Endothelial cell of umbilical vein (primary cell): ENCODE measurements around the gene LYRM4. TPM values are rescaled to one million over a fixed set of nuclear protein-coding genes. Genes with fewer than 3 reads are reported as not detected.
A peak's percentile ranks its signal among the peaks of the same experiment; 100 is the strongest.

Experiments used
- BruUV-seq: library from RNA; stranded (reverse); fragments of 400-500 nt; replicated peaks from 2 replicates; lab custom pipeline; 2021; lab: Mats Ljungman, UMichigan
- CTCF ChIA-PET: fragments of 300-600, 350-600 bp; sonication (Branson Sonifier 250); formaldehyde crosslinking; loops from one replicate; lab custom pipeline; 2021; ENCODE audit warnings: antibody characterized with exemption, inconsistent platforms; lab: Charles Lee
- POLR2A ChIA-PET: fragments of 300-600, 350-600 bp; sonication (Branson Sonifier 250); formaldehyde crosslinking; loops from one replicate; lab custom pipeline; 2021; ENCODE audit warnings: antibody characterized with exemption, inconsistent platforms; lab: Charles Lee
- DNase-seq: peaks from one replicate; pipeline ENCODE4 v3.0.0-alpha.2; 2011; ENCODE audit warnings: low read depth, low spot score
- FAIRE-seq: peaks from 2 replicates; lab custom pipeline; 2011; peaks lifted over from hg19 to GRCh38; lab: Jason Lieb, UNC
- H2AFZ ChIP-seq: 2 replicates; pipeline ENCODE4 v1.6.0; 2012; ENCODE audit warnings: low read depth, low read length, control low read depth, inconsistent platforms
- H3K27ac ChIP-seq: 2 replicates; pipeline ENCODE4 v1.5.1; 2011; ENCODE audit warnings: low read depth, mild to moderate bottlenecking, control low read depth, low read length, moderate library complexity; ENCODE audit not compliant: insufficient read depth
- H3K27me3 ChIP-seq, 2 experiments: 2 replicates each; pipeline versions ENCODE4 v1.6.0 to v1.6.1; 2011; ENCODE audit warnings: low read length in 2 of 2, mixed read lengths in 1 of 2; ENCODE audit not compliant: control insufficient read depth in 2 of 2, insufficient read depth in 2 of 2
- H3K36me3 ChIP-seq, 2 experiments: 2 replicates in 1 of 2; 3 replicates in 1 of 2; pipeline ENCODE4 v1.5.1; 2011; ENCODE audit warnings: low read length in 2 of 2, mild to moderate bottlenecking in 1 of 2, moderate library complexity in 1 of 2; ENCODE audit not compliant: control insufficient read depth in 2 of 2, insufficient read depth in 2 of 2; ENCODE audit errors: extremely low read depth in 1 of 2
- H3K4me1 ChIP-seq: 3 replicates; pipeline ENCODE4 v1.5.1; 2011; ENCODE audit warnings: mild to moderate bottlenecking, low read length; ENCODE audit not compliant: control insufficient read depth, insufficient read depth; ENCODE audit errors: extremely low read depth
- H3K4me2 ChIP-seq: 2 replicates; pipeline ENCODE4 v1.6.1; 2011; ENCODE audit warnings: low read length, control low read depth, mixed read lengths; ENCODE audit not compliant: insufficient read depth
- H3K4me3 ChIP-seq, 3 experiments: fragments of 200-600 bp in 1 of 3; sonication (generic), shearing (Covaris generic) in 1 of 3; replicated peaks in 1 of 3; 2 replicates each; pipeline ENCODE4 v1.5.1; 2011 to 2016; ENCODE audit warnings: control low read depth in 3 of 3, low read length in 3 of 3, mild to moderate bottlenecking in 2 of 3, inconsistent platforms in 1 of 3, low read depth in 1 of 3, moderate library complexity in 1 of 3; ENCODE audit not compliant: insufficient read depth in 1 of 3
- H3K79me2 ChIP-seq: 2 replicates; pipeline ENCODE4 v1.6.0; 2012; ENCODE audit warnings: low read length, inconsistent platforms; ENCODE audit not compliant: control insufficient read depth, insufficient read depth
- H3K9ac ChIP-seq: replicated peaks from 2 replicates; pipeline ENCODE3; 2011; ENCODE audit warnings: low read length, control low read depth; ENCODE audit not compliant: insufficient read depth; ENCODE audit errors: extremely low read depth
- H3K9me1 ChIP-seq: replicated peaks from 3 replicates; pipeline ENCODE4 v1.6.0; 2011; ENCODE audit warnings: mild to moderate bottlenecking, low read length; ENCODE audit not compliant: control insufficient read depth, insufficient read depth; ENCODE audit errors: extremely low read depth
- H3K9me3 ChIP-seq: replicated peaks from 2 replicates; pipeline ENCODE4 v1.5.1; 2012; ENCODE audit warnings: low read length, inconsistent platforms; ENCODE audit not compliant: control insufficient read depth, insufficient read depth
- H4K20me1 ChIP-seq: replicated peaks from 2 replicates; pipeline ENCODE3; 2011; ENCODE audit warnings: mild to moderate bottlenecking, low read length; ENCODE audit not compliant: control insufficient read depth, insufficient read depth; ENCODE audit errors: extremely low read depth
- CTCF ChIP-seq, 2 donors: IDR thresholded peaks; 1 replicate in 1 of 2; 2 replicates in 1 of 2; pipeline ENCODE4 v1.5.1; 2011; ENCODE audit warnings: low read length in 2 of 2, mild to moderate bottlenecking in 2 of 2, moderate library complexity in 2 of 2, control low read depth in 1 of 2, inconsistent platforms in 1 of 2, low read depth in 1 of 2; ENCODE audit not compliant: insufficient read depth in 1 of 2; ENCODE audit errors: extremely low read depth in 1 of 2
- GATA2 ChIP-seq: IDR thresholded peaks from 2 replicates; pipeline ENCODE4 v1.7.0; 2011; ENCODE audit warnings: low read depth, mild to moderate bottlenecking, moderate library complexity, mixed read lengths, low read length; ENCODE audit not compliant: insufficient read length, insufficient read depth
- dilution Hi-C: fragments of 300-500 bp; cut with MboI; formaldehyde crosslinking; loops from one replicate; pipeline ENCODE4 v1.15.0; 2019; ENCODE audit warnings: low sequenced_read_pairs; ENCODE audit not compliant: extremely low pct_ligation_motif_present
- intact Hi-C: fragments of 100-400 bp; cut with micrococcal nuclease; formaldehyde crosslinking; loops from one replicate; pipeline ENCODE4 v1.10.0; 2022
- polyA plus RNA-seq, 4 experiments: library from polyadenylated mRNA; depleted of rRNA in 3 of 4; stranded (reverse) in 3 of 4; unstranded in 1 of 4; fragments of >200 nt; gene quantifications; 2 replicates each; pipeline versions ENCODE4 v1.2.1 to v1.2.3, GENCODE V29; 2011 to 2012; ENCODE audit warnings: missing spikeins in 1 of 4
- total RNA-seq: library from RNA; stranded (reverse); gene quantifications from 2 replicates; pipeline ENCODE4 v1.2.3, GENCODE V29; 2021
- TF ChIP-seq, protein P1 (sequence below): IDR thresholded peaks from 2 replicates; pipeline ENCODE4 v1.6.1; 2011; ENCODE audit not compliant: insufficient read depth, insufficient read length

LYRM4 gene
- total and polyA plus RNA-seq, 2 donors (not counting 3 experiments of a cell fraction or from before 2014, with no cell fraction given), result 39.5 to 44.0 TPM

GRCh38 chr6:5175635-5176034, 85.1 kb downstream of the LYRM4 start:
- H3K79me2 ChIP-seq, result no peaks in the 10 kb centered on the region
- no peaks in the 10 kb centered on the region for H3K9me3 ChIP-seq
- no peaks in the 10 kb centered on the region for H3K36me3 ChIP-seq
- no peak overlapping the region for H3K4me2 ChIP-seq
- H2AFZ ChIP-seq, result no peak overlapping the region
- dilution Hi-C loops, result no loop called here
- FAIRE-seq (no peak), DNase-seq (no peak)
- ChIA-PET CTCF (interaction anchor here (1.4 kb wide), 1 partner anchor 15 kb away, joined by 7 read pairs; no protein-coding TSS in a partner anchor), POLR2A (interaction anchor here (0.7 kb wide), 1 partner anchor 55 kb away, joined by 3 read pairs; no protein-coding TSS in a partner anchor)
- H3K9ac ChIP-seq, result no peak overlapping the region
- BruUV-seq, result no TSS peak
- H3K4me1 ChIP-seq, result no peaks in the 10 kb centered on the region
- H3K27me3 ChIP-seq, result no peaks in the 10 kb centered on the region
- no peak for TF ChIP-seq GATA2
- H3K9me1 ChIP-seq, result no peaks in the 10 kb centered on the region
- H3K27ac ChIP-seq, result no peak overlapping the region
- intact Hi-C loops, result no loop called here
- no peaks in the 10 kb centered on the region for H4K20me1 ChIP-seq
- no peak overlapping the region for H3K4me3 ChIP-seq

DNA sequence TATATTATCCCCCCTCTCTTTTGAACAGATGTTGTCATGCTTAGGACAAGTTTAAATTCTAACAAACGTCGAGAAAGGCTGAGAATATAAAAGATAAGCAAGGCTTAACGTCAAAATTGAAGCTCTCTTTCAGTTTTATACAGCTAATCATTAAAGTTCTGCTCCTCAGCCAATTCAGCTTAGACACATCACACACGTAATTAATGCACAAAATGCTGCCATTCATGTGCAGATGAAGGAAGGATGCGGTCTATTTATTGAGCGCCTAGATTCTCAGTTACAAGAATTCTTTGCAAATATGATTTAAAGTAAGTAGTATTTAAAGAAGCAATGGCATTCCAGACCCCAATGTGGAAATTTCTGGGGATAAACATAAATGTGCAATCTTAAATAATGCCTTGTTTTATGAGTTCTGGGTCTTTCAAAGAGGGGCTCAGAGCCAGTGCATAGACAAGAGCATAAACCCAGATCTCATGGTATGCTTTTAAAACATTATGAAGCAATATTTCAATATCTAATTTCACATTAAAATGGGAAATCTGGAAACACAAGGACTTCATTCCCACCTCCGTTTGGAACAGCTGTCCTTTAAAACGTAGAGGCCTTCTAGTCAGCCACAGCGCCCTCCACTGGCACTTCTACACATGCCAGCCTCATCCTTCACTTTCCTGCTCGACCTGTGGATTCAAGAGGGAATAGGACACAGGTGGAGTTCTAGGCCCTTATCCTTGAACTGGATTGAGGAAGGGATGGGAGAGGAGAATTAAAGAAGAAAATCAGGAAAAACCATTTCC, 85.8 kb downstream of the LYRM4 start:
- Histone ChIP-seq H3K27ac (no peak overlapping the region), H3K79me2 (no peaks in the 10 kb centered on the region), H3K4me2 (no peak overlapping the region), H3K9me1 (no peaks in the 10 kb centered on the region), H2AFZ (no peak overlapping the region), H3K4me1 (no peaks in the 10 kb centered on the region), H3K9me3 (no peaks in the 10 kb centered on the region), H3K36me3 (no peaks in the 10 kb centered on the region), H4K20me1 (no peaks in the 10 kb centered on the region), H3K4me3 (no peak overlapping the region), H3K9ac (no peak overlapping the region), H3K27me3 (no peaks in the 10 kb centered on the region)
- ChIA-PET POLR2A (no interaction called here), CTCF (interaction anchor here (0.6 to 1.4 kb wide), 6 partner anchors 9 to 239 kb away, joined by 3 to 7 read pairs (median 4); no protein-coding TSS in a partner anchor)
- no peak for DNase-seq
- TF ChIP-seq, protein P1, sequence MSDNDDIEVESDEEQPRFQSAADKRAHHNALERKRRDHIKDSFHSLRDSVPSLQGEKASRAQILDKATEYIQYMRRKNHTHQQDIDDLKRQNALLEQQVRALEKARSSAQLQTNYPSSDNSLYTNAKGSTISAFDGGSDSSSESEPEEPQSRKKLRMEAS, result no peak
- TF ChIP-seq CTCF (IDR thresholded peaks at IDR 0.05; ENCODE audit: extremely low read depth in 1 of 2, insufficient read depth in 1 of 2, low read depth in 1 of 2, low read length in 2 of 2), result peak; percentile 38 to 43
- intact Hi-C loops (no loop called here), dilution Hi-C loops (no loop called here)
- no peak for FAIRE-seq
- BruUV-seq, result no TSS peak
